IPS-18a (cell line): Measurements from ENCODE around the gene SUGP2.

Source experiments
- H3K27ac ChIP-seq: one replicate; pipeline ENCODE4 v1.5.1; 2013; ENCODE audit warnings: low read length
- H3K27me3 ChIP-seq: one replicate; pipeline ENCODE4 v1.6.1; 2013; ENCODE audit warnings: mild to moderate bottlenecking, low read length; ENCODE audit not compliant: control insufficient read depth, insufficient read depth
- H3K36me3 ChIP-seq: one replicate; pipeline ENCODE4 v1.6.1; 2013; ENCODE audit warnings: low read depth, low read length; ENCODE audit not compliant: control insufficient read depth
- H3K4me1 ChIP-seq: one replicate; pipeline ENCODE4 v1.6.1; 2013; ENCODE audit warnings: low read depth, low read length; ENCODE audit not compliant: control insufficient read depth
- H3K4me3 ChIP-seq: one replicate; pipeline ENCODE4 v1.5.1; 2013; ENCODE audit warnings: low read length
- H3K9ac ChIP-seq: one replicate; pipeline ENCODE4 v1.6.1; 2013; ENCODE audit warnings: mild to moderate bottlenecking, low read length, moderate library complexity
- H3K9me3 ChIP-seq: one replicate; pipeline ENCODE4 v1.6.1; 2013; ENCODE audit warnings: low read depth, low read length; ENCODE audit not compliant: control insufficient read depth

SUGP2 gene

DNA sequence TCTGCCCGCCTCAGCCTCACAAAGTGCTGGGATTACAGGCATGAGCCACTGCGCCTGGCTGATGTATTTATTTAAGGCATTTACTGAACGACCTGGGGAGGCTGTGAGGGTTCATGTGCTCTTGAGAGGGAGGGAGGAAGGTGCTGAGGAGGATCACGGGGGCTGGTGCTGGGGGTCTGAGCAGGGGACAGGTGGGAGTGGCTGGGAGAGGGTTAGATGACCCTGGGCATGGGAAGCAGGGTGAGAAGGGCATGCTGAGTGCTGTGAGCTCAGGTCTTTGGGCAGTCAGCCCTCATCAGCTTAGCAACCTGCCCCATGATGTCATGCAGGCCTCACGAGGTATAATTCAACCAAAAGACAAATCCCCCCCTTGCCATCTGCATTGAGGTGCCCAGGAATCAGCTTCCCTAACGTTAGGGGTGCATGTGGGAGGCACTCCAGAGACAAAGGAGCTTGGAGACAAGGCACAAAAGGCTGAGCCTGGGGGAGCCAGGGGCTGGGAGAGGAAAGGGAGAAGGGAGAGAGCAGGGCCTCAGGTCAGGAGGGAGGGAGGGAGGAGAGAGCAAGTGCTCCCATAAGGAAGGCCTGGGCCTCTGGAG lies 36.4 kb downstream of the SUGP2 start:
- Histone ChIP-seq H3K36me3 (peaks cover 49% of the 10 kb centered on the region), H3K27ac (no peak overlapping the region), H3K4me1 (peaks cover 5% of the 10 kb centered on the region), H3K27me3 (no peaks in the 10 kb centered on the region), H3K9ac (no peak overlapping the region), H3K9me3 (no peaks in the 10 kb centered on the region), H3K4me3 (no peak overlapping the region)

- H3K27me3 ChIP-seq, result no peaks in the 10 kb centered on the region
- H3K36me3 ChIP-seq, result peaks cover 44% of the 10 kb centered on the region
- no peak overlapping the region for H3K9ac ChIP-seq
- no peak overlapping the region for H3K4me3 ChIP-seq
- H3K4me1 ChIP-seq, result peaks cover 5% of the 10 kb centered on the region
- H3K27ac ChIP-seq, result no peak overlapping the region
- no peaks in the 10 kb centered on the region for H3K9me3 ChIP-seq
Observed at GRCh38 chr19:18996351-18996750, 37.0 kb downstream of the SUGP2 start.

DNA sequence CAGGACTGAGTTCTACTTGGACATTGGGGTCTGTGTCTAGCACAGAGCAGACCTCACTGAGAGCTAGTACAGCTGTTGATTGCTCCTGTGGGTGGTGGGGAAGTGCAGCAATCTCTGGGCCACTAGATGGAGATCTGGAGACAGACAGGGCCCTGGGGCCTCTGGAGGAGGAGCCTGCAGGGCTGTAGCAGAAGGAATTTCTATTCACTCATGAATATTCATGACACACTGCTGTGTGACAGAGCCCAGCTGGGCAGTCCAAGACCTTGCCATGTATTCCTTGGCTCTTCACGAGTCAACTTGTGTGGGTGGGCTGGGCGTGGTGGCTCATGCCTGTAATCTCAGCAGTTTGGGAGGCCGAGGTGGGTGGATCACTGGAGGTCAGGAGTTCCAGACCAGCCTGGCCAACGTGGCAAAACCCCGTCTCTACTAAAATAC lies 37.5 kb downstream of the SUGP2 start:
- Histone ChIP-seq H3K27ac (no peak overlapping the region), H3K9me3 (no peaks in the 10 kb centered on the region), H3K4me3 (no peak overlapping the region), H3K27me3 (no peaks in the 10 kb centered on the region), H3K9ac (no peak overlapping the region), H3K4me1 (peaks cover 5% of the 10 kb centered on the region), H3K36me3 (peaks cover 44% of the 10 kb centered on the region)

GRCh38 chr19:18993115-18993514 lies 40.2 kb downstream of the SUGP2 start:
- Histone ChIP-seq H3K36me3 (peaks cover 33% of the 10 kb centered on the region), H3K4me1 (peaks cover 5% of the 10 kb centered on the region), H3K9ac (no peak overlapping the region), H3K4me3 (no peak overlapping the region), H3K9me3 (no peaks in the 10 kb centered on the region), H3K27ac (no peak overlapping the region), H3K27me3 (no peaks in the 10 kb centered on the region)

DNA sequence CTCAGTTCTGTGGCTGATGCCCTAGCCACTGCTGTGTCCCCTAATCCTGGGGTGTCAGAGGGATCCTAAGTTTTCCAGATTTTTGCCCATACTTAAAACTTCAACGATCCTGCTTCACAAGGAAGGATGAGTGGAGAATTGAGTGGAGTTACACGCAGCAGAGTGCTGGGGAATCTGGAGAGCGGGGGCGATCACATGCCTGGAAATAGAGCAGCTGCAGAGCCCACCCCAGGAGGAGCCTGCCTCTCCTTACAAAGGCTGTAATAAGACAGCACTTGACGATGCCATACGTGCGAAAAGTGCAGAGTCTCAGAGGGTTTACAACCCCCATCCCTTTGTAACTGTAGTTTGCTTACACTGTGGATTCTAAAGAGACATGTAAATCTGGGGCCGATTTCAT lies 40.6 kb downstream of the SUGP2 start:
- Histone ChIP-seq H3K9ac (no peak overlapping the region), H3K4me3 (no peak overlapping the region), H3K9me3 (no peaks in the 10 kb centered on the region), H3K27me3 (no peaks in the 10 kb centered on the region), H3K27ac (no peak overlapping the region), H3K36me3 (peaks cover 33% of the 10 kb centered on the region), H3K4me1 (peaks cover 5% of the 10 kb centered on the region)

- H3K27me3 ChIP-seq, result no peaks in the 10 kb centered on the region
- H3K4me3 ChIP-seq, result no peak overlapping the region
- peaks cover 29% of the 10 kb centered on the region for H3K36me3 ChIP-seq
- peaks cover 5% of the 10 kb centered on the region for H3K4me1 ChIP-seq
- no peak overlapping the region for H3K27ac ChIP-seq
- no peaks in the 10 kb centered on the region for H3K9me3 ChIP-seq
- H3K9ac ChIP-seq, result no peak overlapping the region
Observed at GRCh38 chr19:18991468-18991867, 41.8 kb downstream of the SUGP2 start.

DNA sequence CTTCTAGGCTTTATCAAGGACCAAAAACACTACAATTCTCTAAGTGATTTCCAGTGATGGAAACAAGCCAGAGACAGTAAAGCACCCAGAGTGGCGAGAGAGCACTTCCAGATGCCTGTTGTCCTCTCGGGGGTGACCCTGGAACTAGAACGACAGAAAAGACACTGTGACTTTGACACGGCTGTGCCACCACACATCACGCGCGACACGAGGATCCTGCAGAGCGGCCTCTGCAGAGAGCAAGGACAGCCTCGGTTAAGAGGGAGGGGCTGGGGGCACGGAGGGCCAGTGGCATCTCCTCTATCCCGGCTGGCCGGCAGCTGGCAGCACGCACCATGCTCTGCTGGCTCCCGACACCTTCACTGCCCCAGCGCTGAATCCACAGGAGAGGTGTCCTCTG lies 42.3 kb downstream of the SUGP2 start:
- H3K27ac ChIP-seq, result no peak overlapping the region
- peaks cover 29% of the 10 kb centered on the region for H3K36me3 ChIP-seq
- H3K9ac ChIP-seq, result no peak overlapping the region
- H3K4me3 ChIP-seq, result no peak overlapping the region
- H3K27me3 ChIP-seq, result no peaks in the 10 kb centered on the region
- peaks cover 5% of the 10 kb centered on the region for H3K4me1 ChIP-seq
- no peaks in the 10 kb centered on the region for H3K9me3 ChIP-seq

DNA sequence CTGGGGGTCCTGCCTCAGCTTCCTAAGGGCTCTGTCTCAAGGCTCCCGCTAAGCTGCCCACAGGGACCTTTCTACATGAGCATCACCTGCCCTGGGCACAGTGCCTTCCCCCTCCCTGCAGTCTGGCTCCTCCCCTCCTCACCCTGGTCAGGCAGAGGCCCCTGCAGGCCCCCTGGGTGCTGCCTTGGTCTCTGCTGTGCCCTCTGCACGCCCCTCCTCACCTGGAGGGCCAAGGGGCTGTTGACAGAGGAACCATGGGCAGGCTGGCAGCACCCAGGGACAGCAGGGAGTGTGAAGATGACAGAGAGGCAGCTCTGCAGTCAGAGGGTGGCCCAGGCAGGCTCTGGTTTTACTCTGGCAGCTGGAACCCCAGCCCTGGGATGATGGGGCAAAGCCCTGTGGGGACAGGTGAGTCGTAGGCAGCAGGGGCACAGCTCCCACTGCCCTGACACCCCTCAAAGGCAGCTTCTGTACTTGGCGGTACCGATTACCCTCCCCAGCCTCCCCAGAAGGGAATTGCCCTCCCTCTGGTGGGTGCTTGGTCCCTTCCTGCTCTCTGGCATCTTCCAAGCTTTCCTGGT lies 43.1 kb downstream of the SUGP2 start:
- H3K4me1 ChIP-seq, result no peaks in the 10 kb centered on the region
- no peaks in the 10 kb centered on the region for H3K27me3 ChIP-seq
- H3K9ac ChIP-seq, result no peak overlapping the region
- H3K27ac ChIP-seq, result no peak overlapping the region
- no peak overlapping the region for H3K4me3 ChIP-seq
- peaks cover 29% of the 10 kb centered on the region for H3K36me3 ChIP-seq
- H3K9me3 ChIP-seq, result no peaks in the 10 kb centered on the region

GRCh38 chr19:18989316-18989715 lies 44.0 kb downstream of the SUGP2 start:
- Histone ChIP-seq H3K27me3 (no peaks in the 10 kb centered on the region), H3K9me3 (no peaks in the 10 kb centered on the region), H3K9ac (no peak overlapping the region), H3K4me3 (no peak overlapping the region), H3K4me1 (no peaks in the 10 kb centered on the region), H3K36me3 (peaks cover 22% of the 10 kb centered on the region), H3K27ac (no peak overlapping the region)

DNA sequence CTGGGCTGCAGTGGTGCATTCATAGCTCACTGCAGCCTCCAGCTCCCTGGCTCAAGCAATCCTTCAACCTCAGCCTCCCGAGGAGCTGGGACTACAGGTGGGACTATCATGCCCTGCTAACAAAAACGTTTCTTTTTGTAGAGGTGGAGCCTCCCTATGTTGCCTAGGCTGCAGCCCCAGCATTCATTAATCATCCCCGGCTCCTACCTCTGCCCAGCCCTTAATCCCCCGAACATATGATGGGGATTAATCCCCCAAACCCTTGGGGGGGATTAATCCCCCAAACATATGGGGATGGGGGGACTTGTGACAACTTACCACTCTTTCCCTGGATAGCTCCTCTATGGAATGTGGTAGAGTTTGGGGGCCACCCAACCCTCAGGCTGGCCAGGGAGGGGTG lies 45.9 kb downstream of the SUGP2 start:
- Histone ChIP-seq H3K9me3 (no peaks in the 10 kb centered on the region), H3K36me3 (peaks cover 4% of the 10 kb centered on the region), H3K27ac (no peak overlapping the region), H3K27me3 (peaks cover 3% of the 10 kb centered on the region), H3K4me3 (no peak overlapping the region), H3K4me1 (no peaks in the 10 kb centered on the region), H3K9ac (no peak overlapping the region)

DNA sequence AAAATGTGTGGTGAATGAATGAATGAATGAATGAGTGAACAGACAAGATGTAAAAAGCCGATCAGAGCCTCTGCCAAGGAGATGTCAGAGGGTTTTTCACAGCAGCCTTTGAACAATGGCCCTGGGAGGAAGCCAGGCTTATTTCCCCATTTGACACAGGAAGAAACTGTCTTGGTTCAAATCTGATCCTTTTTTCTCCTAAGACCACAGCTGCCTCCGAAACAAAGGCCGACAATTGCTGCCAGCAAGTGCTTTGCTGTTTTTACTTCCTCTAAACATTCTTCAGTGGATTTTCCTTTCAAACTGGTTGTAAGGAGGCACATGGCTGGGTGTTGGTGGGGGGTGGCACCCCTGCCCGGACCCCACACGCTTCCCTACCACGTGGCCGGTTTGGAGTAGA lies 48.1 kb downstream of the SUGP2 start:
- Histone ChIP-seq H3K4me1 (no peaks in the 10 kb centered on the region), H3K9me3 (no peaks in the 10 kb centered on the region), H3K9ac (no peak overlapping the region), H3K36me3 (no peaks in the 10 kb centered on the region), H3K4me3 (no peak overlapping the region), H3K27me3 (peaks cover 4% of the 10 kb centered on the region), H3K27ac (no peak overlapping the region)

- Histone ChIP-seq H3K9me3 (no peaks in the 10 kb centered on the region), H3K36me3 (no peaks in the 10 kb centered on the region), H3K4me1 (no peaks in the 10 kb centered on the region), H3K9ac (no peak overlapping the region), H3K4me3 (no peak overlapping the region), H3K27ac (no peak overlapping the region), H3K27me3 (peaks cover 4% of the 10 kb centered on the region)
Observed at GRCh38 chr19:18984251-18984650, 49.1 kb downstream of the SUGP2 start.
